Erythroblast (primary cell): Measurements from ENCODE around the gene ARHGAP21.

Experiments
- DNase-seq, 2 experiments: peaks; one replicate each; lab custom pipeline; 2025; lab: John Stamatoyannopoulos, UW
- GATA1 ChIP-seq: IDR thresholded peaks from 2 replicates; pipeline ENCODE4 v1.6.1; 2011; ENCODE audit warnings: low read depth, mild to moderate bottlenecking, control low read depth, low read length, moderate library complexity
- POLR2A ChIP-seq: IDR thresholded peaks from 2 replicates; pipeline ENCODE4 v1.6.1; 2011; ENCODE audit warnings: mild to moderate bottlenecking, low read length

ARHGAP21 gene

DNA sequence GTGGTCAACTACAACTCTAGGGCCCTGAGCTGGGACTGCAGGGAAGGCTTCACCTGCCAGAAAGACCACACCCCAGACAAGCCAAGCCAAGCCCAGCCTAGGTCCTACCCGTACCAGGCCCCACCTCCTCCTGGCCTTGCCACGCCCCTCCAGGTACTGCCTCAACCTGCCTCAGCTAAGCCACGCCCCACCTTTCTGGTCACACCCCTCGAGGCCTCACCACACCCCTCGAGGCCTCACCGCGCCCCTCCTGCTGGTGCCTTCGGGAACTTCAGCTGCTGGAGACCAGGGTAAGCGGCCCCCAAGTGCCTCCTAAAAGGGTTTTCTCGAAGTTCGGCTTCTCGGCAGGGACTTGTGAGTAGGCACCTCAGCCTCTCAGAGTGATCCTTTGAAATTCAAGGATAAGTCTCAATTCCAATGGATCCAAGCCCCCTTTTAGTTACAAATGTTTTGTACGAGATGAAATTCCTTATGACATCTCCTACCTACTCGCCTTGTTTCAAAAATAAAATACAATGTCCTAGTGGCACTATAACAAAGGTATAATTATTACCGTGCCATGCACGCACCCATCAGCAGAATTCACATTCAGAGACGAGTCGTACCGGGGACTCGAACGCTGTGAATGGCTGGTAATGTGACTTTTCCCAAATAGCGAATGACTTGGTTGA, 171.2 kb downstream of the ARHGAP21 start:
- no peak for TF ChIP-seq POLR2A
- no peak for TF ChIP-seq GATA1
- DNase-seq, result peak; percentile 25 to 31

DNA sequence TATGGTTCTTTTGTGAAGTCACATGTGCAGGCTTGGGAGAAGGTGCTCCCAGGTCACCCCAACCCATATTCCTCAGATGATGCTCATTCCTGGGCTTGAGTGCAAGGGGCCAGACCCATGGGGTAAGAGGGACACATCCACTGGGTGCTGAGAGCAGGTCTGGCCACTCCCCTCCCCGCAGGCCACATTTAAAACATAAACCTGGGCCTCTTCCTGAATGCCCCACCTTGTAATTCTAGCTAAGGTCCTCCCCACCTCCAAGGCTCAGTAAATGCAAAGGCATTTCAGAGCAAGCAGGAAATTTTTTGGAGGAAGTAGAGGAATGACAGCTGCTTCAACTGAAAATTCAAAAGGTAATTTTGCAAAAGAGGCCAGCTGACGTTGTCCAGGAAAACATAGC, 172.5 kb downstream of the ARHGAP21 start:
- DNase-seq, result no peak
- no peak for TF ChIP-seq GATA1
- TF ChIP-seq POLR2A, result no peak

DNA sequence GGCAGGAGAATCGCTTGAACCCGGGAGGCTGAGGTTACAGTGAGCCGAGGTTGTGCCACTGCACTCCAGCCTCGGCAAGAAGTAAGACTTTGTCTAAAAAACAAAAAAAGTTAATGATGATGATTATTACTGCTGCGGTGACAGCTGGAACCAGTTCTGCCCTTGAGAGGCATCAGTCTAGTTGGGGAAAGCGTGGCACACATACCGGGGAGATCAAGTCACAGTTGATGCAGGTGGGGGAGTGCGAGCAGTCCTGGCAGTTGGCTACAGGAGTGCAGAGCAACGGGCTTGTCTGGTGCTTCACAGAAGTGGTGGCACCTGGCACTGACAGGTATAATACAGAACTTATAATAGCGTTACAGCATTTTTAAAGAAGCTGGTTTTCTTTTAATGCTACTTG, 173.0 kb downstream of the ARHGAP21 start:
- TF ChIP-seq POLR2A (no peak), GATA1 (no peak)
- no peak for DNase-seq

DNA sequence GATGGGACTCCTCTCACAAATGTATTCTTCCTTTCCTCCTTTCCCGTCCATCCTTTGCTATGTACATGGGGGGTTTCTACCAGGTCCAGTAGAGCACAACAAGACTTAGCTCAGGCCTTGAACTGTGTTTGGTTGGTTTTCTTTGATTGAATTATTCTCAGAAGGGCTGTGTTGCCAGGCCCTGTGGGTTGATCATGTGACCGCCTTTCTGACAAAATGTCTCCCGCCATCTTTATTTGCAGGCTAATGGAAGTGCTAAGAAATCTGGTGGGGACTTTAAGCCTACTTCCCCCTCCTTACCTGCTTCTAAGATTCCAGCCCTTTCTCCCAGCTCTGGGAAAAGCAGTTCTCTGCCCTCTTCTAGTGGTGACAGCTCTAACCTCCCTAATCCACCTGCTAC, 178.1 kb downstream of the ARHGAP21 start:
- DNase-seq, result no peak
- TF ChIP-seq POLR2A (no peak), GATA1 (no peak)

DNA sequence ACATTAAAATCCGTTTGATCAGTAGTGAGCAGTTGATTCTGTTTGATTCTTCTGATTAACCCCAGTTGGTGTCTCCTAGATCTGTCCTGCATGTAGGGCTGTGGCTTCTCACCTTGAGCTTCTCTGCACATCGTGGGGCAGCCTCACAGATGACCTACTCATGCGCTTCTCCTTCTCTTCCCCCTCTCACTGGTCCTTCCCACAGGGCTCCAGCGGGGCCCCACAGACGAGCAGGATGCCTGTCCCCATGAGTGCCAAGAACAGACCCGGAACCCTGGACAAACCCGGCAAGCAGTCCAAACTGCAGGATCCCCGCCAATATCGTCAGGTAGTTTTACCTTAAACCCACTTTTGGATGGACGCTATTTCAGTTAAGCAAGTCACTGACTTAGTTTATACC, 178.9 kb downstream of the ARHGAP21 start:
- DNase-seq, result no peak
- TF ChIP-seq POLR2A (no peak), GATA1 (no peak)

DNA sequence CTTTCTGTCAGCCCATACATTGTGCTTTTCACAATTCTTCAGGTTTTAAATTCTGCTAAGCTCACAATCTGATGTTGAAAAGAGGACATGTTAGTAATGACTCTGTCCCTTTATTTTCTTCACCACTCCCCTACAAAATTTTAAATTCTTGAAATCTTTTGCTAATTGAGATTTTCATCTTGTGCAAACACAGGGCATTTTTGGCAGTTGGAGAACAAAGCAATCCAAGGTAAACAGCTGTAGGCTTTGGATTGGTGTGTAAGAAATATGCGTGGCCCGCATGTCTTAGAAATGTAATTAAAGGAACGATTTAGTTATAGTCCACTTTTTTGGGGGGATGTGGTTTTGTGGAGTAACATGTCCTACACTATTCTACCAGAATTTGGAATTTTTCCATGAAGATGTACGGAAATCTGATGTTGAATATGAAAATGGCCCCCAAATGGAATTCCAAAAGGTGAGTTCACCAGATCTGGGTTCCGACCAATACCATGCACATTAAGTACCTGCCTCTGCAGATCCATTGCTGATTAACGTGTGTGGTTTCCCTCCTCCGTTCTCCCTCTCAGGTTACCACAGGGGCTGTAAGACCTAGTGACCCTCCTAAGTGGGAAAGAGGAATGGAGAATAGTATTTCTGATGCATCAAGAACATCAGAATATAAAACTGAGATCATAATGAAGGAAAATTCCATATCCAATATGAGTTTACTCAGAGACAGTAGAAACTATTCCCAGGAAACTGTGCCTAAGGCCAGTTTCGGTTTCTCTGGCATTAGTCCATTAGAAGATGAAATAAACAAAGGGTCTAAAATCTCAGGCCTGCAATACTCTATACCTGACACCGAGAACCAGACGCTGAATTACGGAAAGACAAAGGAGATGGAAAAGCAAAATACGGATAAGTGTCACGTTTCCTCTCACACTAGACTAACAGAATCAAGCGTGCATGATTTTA, 181.1 kb downstream of the ARHGAP21 start:
- TF ChIP-seq POLR2A (no peak), GATA1 (no peak)
- no peak for DNase-seq

DNA sequence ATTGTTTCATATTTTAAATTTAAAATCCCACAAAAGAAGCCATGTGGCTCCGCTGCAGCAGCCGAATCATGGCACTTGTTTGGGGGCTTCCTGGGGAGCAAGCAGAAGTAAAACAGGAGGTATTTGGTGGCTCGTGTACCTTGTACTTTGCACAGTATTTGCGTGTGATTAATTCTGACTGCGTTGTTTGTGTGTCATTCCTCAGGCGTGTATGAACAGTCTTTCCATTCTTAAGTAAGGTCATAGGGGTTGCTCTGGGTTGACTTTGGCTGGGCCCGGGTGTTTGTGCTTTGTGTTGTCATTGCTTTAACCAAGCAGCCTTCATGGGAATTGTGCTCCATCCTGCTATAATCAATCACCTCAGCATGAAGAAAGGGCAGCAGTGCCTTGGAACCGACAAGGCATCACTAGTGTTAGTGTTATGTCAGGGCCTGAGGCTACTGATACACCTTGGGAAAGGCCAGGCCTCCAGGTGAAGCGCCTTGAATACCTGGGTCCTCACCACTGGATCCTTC, 182.4 kb downstream of the ARHGAP21 start:
- TF ChIP-seq GATA1 (no peak), POLR2A (no peak)
- DNase-seq, result no peak

DNA sequence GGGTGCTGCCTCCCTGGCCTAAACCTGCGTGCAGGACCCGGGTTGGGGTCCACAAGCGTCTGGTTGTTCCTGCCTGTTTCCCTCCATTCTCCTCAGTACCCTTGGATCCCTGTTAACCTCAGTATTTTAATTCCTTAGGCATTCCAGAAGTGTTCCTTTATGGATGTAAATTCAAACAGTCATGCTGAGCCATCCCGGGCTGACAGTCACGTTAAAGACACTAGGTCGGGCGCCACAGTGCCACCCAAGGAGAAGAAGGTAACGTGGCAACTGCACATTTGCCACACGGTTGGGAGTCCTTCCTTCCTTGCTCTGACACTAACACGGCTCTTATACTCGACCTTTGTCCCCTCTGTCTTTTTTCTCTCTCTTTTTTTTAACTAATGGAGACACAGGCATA, 187.1 kb downstream of the ARHGAP21 start:
- no peak for TF ChIP-seq POLR2A
- no peak for TF ChIP-seq GATA1

DNA sequence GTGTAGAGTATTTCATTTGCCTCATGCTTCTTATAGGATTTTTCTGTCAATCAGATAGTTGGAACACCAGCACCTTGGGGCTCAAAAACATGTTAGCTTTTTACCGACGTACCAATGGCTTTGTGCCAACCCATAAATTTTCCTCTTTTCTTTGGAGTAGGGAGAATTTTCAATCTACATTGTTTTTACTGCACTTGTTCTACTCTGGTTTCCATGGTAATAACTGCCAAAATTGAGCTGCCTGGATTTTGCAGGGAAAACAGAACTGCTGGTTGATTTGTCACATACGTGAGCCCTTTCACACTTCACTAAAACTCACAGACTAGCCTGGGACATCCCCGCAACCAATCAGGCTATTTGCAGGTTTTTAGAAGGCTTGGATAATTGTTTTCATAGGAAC, 189.7 kb downstream of the ARHGAP21 start:
- TF ChIP-seq POLR2A (no peak), GATA1 (no peak)
- no peak for DNase-seq

More for the DNA sequence above, 187.1 kb downstream of the ARHGAP21 start:
- DNase-seq, result no peak
